ENCODE results near the gene CHMP3. TPM values are rescaled to one million over a fixed set of nuclear protein-coding genes. Genes with fewer than 3 reads are reported as not detected.

CHMP3 gene
- polyA plus RNA-seq, 3 donors = 45.4 to 115 (median 99.4) TPM

DNA sequence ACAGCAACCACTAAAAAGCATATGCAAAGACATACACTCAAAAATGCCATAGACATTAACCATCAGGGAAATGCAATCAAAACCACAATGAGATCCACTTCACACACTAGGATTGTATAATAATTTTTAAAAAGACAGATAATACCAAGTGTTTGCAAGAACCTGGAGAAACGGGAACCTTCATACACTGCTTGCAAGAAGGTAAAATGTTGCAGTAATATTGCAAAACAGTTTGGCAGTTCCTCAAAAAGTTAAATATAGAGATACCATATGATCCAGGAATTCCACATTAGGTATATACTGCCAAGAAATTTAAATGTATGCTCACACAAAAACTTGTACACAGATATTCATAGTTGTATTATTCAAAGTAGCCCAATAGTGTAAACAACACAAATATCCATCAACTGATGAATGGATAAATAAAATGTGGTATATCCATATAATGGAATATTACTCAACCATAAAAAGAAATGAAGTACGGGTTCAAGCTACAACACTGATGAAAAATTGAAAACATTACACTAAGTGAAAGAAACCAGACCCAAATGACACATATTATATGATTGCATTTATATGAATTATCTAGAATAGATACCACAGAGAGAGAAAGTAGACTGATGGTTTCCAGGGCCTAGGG lies 14.7 kb upstream of the CHMP3 start:
- peak; percentile 15 to 47 (median 37) for DNase-seq
- H3K4me3 ChIP-seq (replicated peaks in 1 of 3; ENCODE audit: low read depth in 2 of 3, low read length in 3 of 3) = no peak overlapping the region
- Mint-ChIP-seq H3K27ac (no peak overlapping the region), H3K4me3 (no peak overlapping the region), H3K9me3 (peaks cover 4 to 21% (median 10%) of the 10 kb centered on the region in 7 donors), H3K4me1 (peaks cover 2% of the 10 kb centered on the region), H3K36me3 (no peaks in the 10 kb centered on the region), H3K27me3 (ENCODE audit: low read depth in 3 of 3) (peaks cover 0 to 2% (median 0%) of the 10 kb centered on the region in 3 donors)
- no peak overlapping the region for H3K27ac ChIP-seq (ENCODE audit: low read depth in 1 of 2, low read length in 2 of 2)
- no CpG with 5 or more reads among the region's 2 CpGs for WGBS (ENCODE audit: insufficient coverage)
- no peak overlapping the region for H3K4me2 ChIP-seq (replicated peaks; ENCODE audit: extremely low read depth, low read length, poor library complexity, severe bottlenecking)
- intact Hi-C loops (cut with micrococcal nuclease) = no loop called here
- H3K36me3 ChIP-seq (replicated peaks in 1 of 2; ENCODE audit: control insufficient read depth in 1 of 2, insufficient read depth in 2 of 2, low read length in 2 of 2) = no peaks in the 10 kb centered on the region
- peaks cover 0 to 4% of the 10 kb centered on the region in 2 donors for H3K9me3 ChIP-seq (replicated peaks in 1 of 2; ENCODE audit: control insufficient read depth in 1 of 2, insufficient read depth in 1 of 2, low read length in 2 of 2)
- no peaks in the 10 kb centered on the region for H3K4me1 ChIP-seq (ENCODE audit: control insufficient read depth in 1 of 2, insufficient read depth in 2 of 2, low read length in 2 of 2)
- H3K79me2 ChIP-seq (ENCODE audit: insufficient read depth, low read length) = no peaks in the 10 kb centered on the region
- no peak overlapping the region for H2AFZ ChIP-seq (ENCODE audit: insufficient read depth, low read depth, low read length, poor library complexity, severe bottlenecking)
- TF ChIP-seq, protein P1, sequence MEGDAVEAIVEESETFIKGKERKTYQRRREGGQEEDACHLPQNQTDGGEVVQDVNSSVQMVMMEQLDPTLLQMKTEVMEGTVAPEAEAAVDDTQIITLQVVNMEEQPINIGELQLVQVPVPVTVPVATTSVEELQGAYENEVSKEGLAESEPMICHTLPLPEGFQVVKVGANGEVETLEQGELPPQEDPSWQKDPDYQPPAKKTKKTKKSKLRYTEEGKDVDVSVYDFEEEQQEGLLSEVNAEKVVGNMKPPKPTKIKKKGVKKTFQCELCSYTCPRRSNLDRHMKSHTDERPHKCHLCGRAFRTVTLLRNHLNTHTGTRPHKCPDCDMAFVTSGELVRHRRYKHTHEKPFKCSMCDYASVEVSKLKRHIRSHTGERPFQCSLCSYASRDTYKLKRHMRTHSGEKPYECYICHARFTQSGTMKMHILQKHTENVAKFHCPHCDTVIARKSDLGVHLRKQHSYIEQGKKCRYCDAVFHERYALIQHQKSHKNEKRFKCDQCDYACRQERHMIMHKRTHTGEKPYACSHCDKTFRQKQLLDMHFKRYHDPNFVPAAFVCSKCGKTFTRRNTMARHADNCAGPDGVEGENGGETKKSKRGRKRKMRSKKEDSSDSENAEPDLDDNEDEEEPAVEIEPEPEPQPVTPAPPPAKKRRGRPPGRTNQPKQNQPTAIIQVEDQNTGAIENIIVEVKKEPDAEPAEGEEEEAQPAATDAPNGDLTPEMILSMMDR (IDR thresholded peaks at IDR 0.05) = no peak
- no peaks in the 10 kb centered on the region for H3K27me3 ChIP-seq (ENCODE audit: control insufficient read depth in 2 of 2, insufficient read depth in 2 of 2, low read length in 2 of 2)
- no peak overlapping the region for H3K9ac ChIP-seq (ENCODE audit: insufficient read depth, low read length, poor library complexity, severe bottlenecking)
- no peaks in the 10 kb centered on the region for H4K20me1 ChIP-seq (ENCODE audit: insufficient read depth, low read length)

DNA sequence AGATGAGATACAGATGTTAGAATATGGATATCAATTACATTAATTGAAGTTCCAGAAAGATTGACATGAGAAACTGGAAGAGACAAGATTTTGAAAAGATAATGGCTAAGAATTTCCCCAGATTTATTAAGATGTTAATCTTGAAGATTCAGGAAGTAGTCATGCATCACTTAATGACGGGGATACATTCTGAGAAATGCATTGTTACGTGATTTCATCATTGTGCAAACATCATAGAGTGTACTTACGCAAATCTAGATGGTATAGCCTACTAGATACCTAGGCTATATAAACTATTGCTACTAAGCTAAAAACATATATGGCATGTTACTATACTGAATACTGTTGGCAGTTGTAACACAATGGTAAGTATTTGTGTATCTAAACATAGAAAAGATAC lies 6.8 kb upstream of the CHMP3 start:
- no peaks in the 10 kb centered on the region for H3K9me3 ChIP-seq (replicated peaks in 1 of 2; ENCODE audit: control insufficient read depth in 1 of 2, insufficient read depth in 1 of 2, low read length in 2 of 2)
- Mint-ChIP-seq H3K36me3 (no peaks in the 10 kb centered on the region), H3K4me1 (peaks cover 2% of the 10 kb centered on the region), H3K27ac (peak overlapping the region in 1 of 7 donors; percentile 18), H3K27me3 (ENCODE audit: low read depth in 3 of 3) (peaks cover 0 to 2% (median 0%) of the 10 kb centered on the region in 3 donors), H3K9me3 (peaks cover 0 to 5% (median 2%) of the 10 kb centered on the region in 7 donors), H3K4me3 (no peak overlapping the region)
- H3K9ac ChIP-seq (ENCODE audit: insufficient read depth, low read length, poor library complexity, severe bottlenecking) = no peak overlapping the region
- no peaks in the 10 kb centered on the region for H3K4me1 ChIP-seq (ENCODE audit: control insufficient read depth in 1 of 2, insufficient read depth in 2 of 2, low read length in 2 of 2)
- H3K79me2 ChIP-seq (ENCODE audit: insufficient read depth, low read length) = no peaks in the 10 kb centered on the region
- H3K36me3 ChIP-seq (replicated peaks in 1 of 2; ENCODE audit: control insufficient read depth in 1 of 2, insufficient read depth in 2 of 2, low read length in 2 of 2) = no peaks in the 10 kb centered on the region
- H2AFZ ChIP-seq (ENCODE audit: insufficient read depth, low read depth, low read length, poor library complexity, severe bottlenecking) = no peak overlapping the region
- no peaks in the 10 kb centered on the region for H3K27me3 ChIP-seq (ENCODE audit: control insufficient read depth in 2 of 2, insufficient read depth in 2 of 2, low read length in 2 of 2)
- H3K4me3 ChIP-seq (replicated peaks in 1 of 3; ENCODE audit: low read depth in 2 of 3, low read length in 3 of 3) = no peak overlapping the region
- TF ChIP-seq, protein P1 (IDR thresholded peaks at IDR 0.05) = no peak
- WGBS (ENCODE audit: insufficient coverage) = no CpG with 5 or more reads among the region's 3 CpGs
- intact Hi-C loops (cut with micrococcal nuclease) = no loop called here
- DNase-seq = peak; percentile 26 to 54 (median 48)
- no peaks in the 10 kb centered on the region for H4K20me1 ChIP-seq (ENCODE audit: insufficient read depth, low read length)
- H3K27ac ChIP-seq (ENCODE audit: low read depth in 1 of 2, low read length in 2 of 2) = no peak overlapping the region
- no peak overlapping the region for H3K4me2 ChIP-seq (replicated peaks; ENCODE audit: extremely low read depth, low read length, poor library complexity, severe bottlenecking)

Measured in CD14-positive monocyte (primary cell).